Activated naive CD8-positive, alpha-beta T cell treated with anti-CD3 and anti-CD28 coated beads, Interleukin-2, amount 10 ng/mL, durations not matched to agents 7 days and 5 days (primary cell): ENCODE data around the gene ISX. TPM values are rescaled to one million over a fixed set of nuclear protein-coding genes. Genes with fewer than 3 reads are reported as not detected.

Experiments used
- ATAC-seq: fragments of 150-1000 bp; cut with Tn5 transposase; one replicate; pipeline ENCODE4 v1.10.0; 2021; ENCODE audit warnings: low read depth, moderate library complexity
- POLR2A ChIA-PET: fragments of 350-600 bp; sonication (Branson Sonifier 250); formaldehyde crosslinking; loops from one replicate; lab custom pipeline; 2021; ENCODE audit warnings: antibody characterized with exemption; lab: Charles Lee
- DNase-seq: peaks from one replicate; pipeline ENCODE4 v3.0.0; 2021
- H3K27ac Mint-ChIP-seq: one replicate; pipeline ENCODE4 v1.8.0; 2022; ENCODE audit warnings: mild to moderate bottlenecking, mixed read lengths
- H3K27me3 Mint-ChIP-seq: one replicate; pipeline ENCODE4 v1.8.0; 2022; ENCODE audit warnings: mild to moderate bottlenecking, moderate library complexity, mixed read lengths
- H3K36me3 Mint-ChIP-seq: one replicate; pipeline ENCODE4 v1.8.0; 2021; ENCODE audit warnings: mild to moderate bottlenecking, mixed read lengths
- H3K4me1 Mint-ChIP-seq: one replicate; pipeline ENCODE4 v1.8.0; 2021; ENCODE audit warnings: mixed read lengths
- H3K4me3 Mint-ChIP-seq: one replicate; pipeline ENCODE4 v1.8.0; 2022; ENCODE audit warnings: mild to moderate bottlenecking, moderate library complexity, mixed read lengths
- H3K9me3 Mint-ChIP-seq: one replicate; pipeline ENCODE4 v1.8.0; 2021; ENCODE audit warnings: mixed read lengths
- total RNA-seq, 2 experiments: library from RNA; stranded (reverse); gene quantifications; one replicate each; pipeline ENCODE4 v1.2.3, GENCODE V29; 2021

Gene ISX
- total RNA-seq, 2 experiments from 2014 or later: not detected

DNA sequence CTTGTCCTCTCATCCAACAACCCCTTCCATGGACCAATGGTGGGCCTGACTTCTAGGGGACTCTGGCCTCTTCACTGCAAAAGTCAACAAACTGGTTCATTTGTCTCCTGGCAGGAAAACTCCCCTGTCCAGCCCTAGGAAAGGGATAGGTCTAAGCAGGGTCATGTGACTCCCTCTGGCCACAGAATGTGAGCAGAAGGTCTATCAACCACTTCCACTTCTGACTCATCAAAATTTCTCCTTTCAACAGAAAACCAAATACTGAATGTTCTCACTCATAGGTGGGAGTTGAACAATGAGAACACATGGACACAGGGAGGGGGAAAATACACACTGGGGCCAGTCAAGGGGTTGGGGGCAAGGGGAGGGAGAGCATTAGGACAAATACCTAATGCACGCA, 1.3 kb upstream of the ISX start:
- no peak for DNase-seq

DNA sequence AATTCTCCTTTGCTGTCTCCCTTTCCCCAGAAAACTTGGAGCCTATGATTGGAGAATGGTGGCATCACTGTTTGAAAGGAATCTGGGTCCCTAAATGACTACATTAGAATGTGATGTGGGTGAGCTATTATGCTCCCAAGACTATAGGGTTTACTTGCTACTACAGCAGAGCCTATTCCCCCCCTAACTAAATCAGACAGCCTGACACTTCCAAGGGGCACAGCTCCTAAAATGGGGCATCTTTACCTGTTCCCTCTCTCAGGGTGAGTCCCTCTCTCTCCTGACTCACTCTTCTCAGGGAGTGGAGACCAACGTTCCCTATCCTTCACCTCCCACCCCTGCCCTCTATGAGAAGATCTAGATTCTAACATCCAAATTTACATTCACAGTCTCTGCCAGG, 775 bp upstream of the ISX start:
- H3K27ac Mint-ChIP-seq: no peak overlapping the region
- ATAC-seq (no peak), DNase-seq (no peak)
- no peak overlapping the region for H3K4me3 Mint-ChIP-seq
- H3K4me1 Mint-ChIP-seq: no peaks in the 10 kb centered on the region
- H3K27me3 Mint-ChIP-seq: no peaks in the 10 kb centered on the region
- POLR2A ChIA-PET: no interaction called here
- H3K9me3 Mint-ChIP-seq: no peaks in the 10 kb centered on the region
- H3K36me3 Mint-ChIP-seq: no peaks in the 10 kb centered on the region

More for the DNA sequence above, 1.3 kb upstream of the ISX start:
- Mint-ChIP-seq H3K4me3 (no peak overlapping the region), H3K4me1 (no peaks in the 10 kb centered on the region), H3K27ac (no peak overlapping the region), H3K9me3 (no peaks in the 10 kb centered on the region), H3K36me3 (no peaks in the 10 kb centered on the region), H3K27me3 (no peaks in the 10 kb centered on the region)
- POLR2A ChIA-PET: no interaction called here
- no peak for ATAC-seq

GRCh38 chr22:35066768-35067167, 810 bp downstream of the ISX start:
- H3K27ac Mint-ChIP-seq: no peak overlapping the region
- no peaks in the 10 kb centered on the region for H3K9me3 Mint-ChIP-seq
- H3K4me3 Mint-ChIP-seq: no peak overlapping the region
- ATAC-seq: no peak
- DNase-seq: no peak
- H3K4me1 Mint-ChIP-seq: no peaks in the 10 kb centered on the region
- H3K36me3 Mint-ChIP-seq: no peaks in the 10 kb centered on the region
- POLR2A ChIA-PET: no interaction called here
- H3K27me3 Mint-ChIP-seq: no peaks in the 10 kb centered on the region

DNA sequence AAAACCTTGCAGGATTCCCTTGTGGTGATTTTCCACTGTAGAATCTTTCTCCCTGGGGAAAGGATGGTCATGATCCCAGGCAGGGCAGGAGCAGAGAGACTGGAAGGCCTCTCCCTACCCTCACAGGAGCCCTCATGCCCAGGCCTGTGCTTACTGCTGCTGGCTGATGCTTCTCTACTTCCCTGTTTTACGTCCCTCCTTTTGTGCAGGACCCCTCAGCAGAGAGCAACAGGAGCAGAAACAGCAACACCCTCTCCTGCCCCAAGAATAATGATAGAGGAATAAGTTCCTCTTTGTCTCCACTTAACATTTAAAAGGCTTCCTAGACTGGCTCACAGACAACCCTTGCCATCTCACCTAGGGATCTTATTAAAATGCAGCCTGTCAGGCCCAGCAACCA, 3.6 kb downstream of the ISX start:
- ATAC-seq (no peak), DNase-seq (no peak)
- POLR2A ChIA-PET: no interaction called here
- Mint-ChIP-seq H3K9me3 (no peaks in the 10 kb centered on the region), H3K27me3 (no peaks in the 10 kb centered on the region), H3K4me3 (no peak overlapping the region), H3K36me3 (no peaks in the 10 kb centered on the region), H3K4me1 (no peaks in the 10 kb centered on the region), H3K27ac (no peak overlapping the region)

GRCh38 chr22:35070451-35071093, 4.6 kb downstream of the ISX start:
- Mint-ChIP-seq H3K27me3 (no peaks in the 10 kb centered on the region), H3K9me3 (no peaks in the 10 kb centered on the region), H3K4me3 (no peak overlapping the region), H3K4me1 (no peaks in the 10 kb centered on the region), H3K36me3 (no peaks in the 10 kb centered on the region), H3K27ac (no peak overlapping the region)
- POLR2A ChIA-PET: no interaction called here
- no peak for DNase-seq
- ATAC-seq: no peak

- POLR2A ChIA-PET: no interaction called here
- no peaks in the 10 kb centered on the region for H3K27me3 Mint-ChIP-seq
- DNase-seq: no peak
Measured at GRCh38 chr22:35071784-35072183, 5.8 kb downstream of the ISX start.

DNA sequence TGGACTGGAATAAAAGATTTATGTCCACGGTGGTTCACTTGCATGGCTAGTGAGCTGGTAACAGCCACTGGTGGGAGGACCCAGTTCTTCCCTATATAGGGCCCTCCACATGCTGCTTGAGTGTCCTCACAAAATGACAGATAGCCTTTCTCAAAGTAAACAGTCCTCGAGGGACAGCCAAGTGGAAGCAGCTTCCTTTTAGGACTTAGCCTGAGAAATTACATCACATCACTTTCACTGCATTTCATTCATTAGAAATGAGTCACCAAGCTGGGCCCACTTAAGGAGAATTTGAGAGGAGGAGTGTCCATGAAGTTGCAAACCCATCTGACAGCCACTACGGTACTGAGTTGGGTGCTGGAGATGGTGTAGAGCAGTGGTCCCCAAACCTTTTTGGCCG, 7.0 kb downstream of the ISX start:
- Mint-ChIP-seq H3K4me1 (no peaks in the 10 kb centered on the region), H3K9me3 (no peaks in the 10 kb centered on the region), H3K27ac (no peak overlapping the region), H3K4me3 (no peak overlapping the region), H3K27me3 (peaks cover under 1% of the 10 kb centered on the region), H3K36me3 (no peaks in the 10 kb centered on the region)
- POLR2A ChIA-PET: no interaction called here
- DNase-seq: no peak
- ATAC-seq: no peak

More at GRCh38 chr22:35071784-35072183, 5.8 kb downstream of the ISX start:
- no peak overlapping the region for H3K4me3 Mint-ChIP-seq
- no peaks in the 10 kb centered on the region for H3K9me3 Mint-ChIP-seq
- no peak for ATAC-seq
- H3K36me3 Mint-ChIP-seq: no peaks in the 10 kb centered on the region
- H3K27ac Mint-ChIP-seq: no peak overlapping the region
- no peaks in the 10 kb centered on the region for H3K4me1 Mint-ChIP-seq

- no peak overlapping the region for H3K27ac Mint-ChIP-seq
- no peaks in the 10 kb centered on the region for H3K9me3 Mint-ChIP-seq
- ATAC-seq (no peak), DNase-seq (no peak)
- H3K36me3 Mint-ChIP-seq: no peaks in the 10 kb centered on the region
- H3K4me3 Mint-ChIP-seq: no peak overlapping the region
- H3K27me3 Mint-ChIP-seq: peaks cover 2% of the 10 kb centered on the region
- POLR2A ChIA-PET: no interaction called here
- no peaks in the 10 kb centered on the region for H3K4me1 Mint-ChIP-seq
Measured at GRCh38 chr22:35074583-35074982, 8.6 kb downstream of the ISX start.

GRCh38 chr22:35076630-35077029, 10.7 kb downstream of the ISX start:
- no peaks in the 10 kb centered on the region for H3K36me3 Mint-ChIP-seq
- ATAC-seq: no peak
- no peak for DNase-seq
- no peaks in the 10 kb centered on the region for H3K9me3 Mint-ChIP-seq
- POLR2A ChIA-PET: no interaction called here
- H3K27ac Mint-ChIP-seq: no peak overlapping the region
- no peaks in the 10 kb centered on the region for H3K4me1 Mint-ChIP-seq
- no peak overlapping the region for H3K4me3 Mint-ChIP-seq
- H3K27me3 Mint-ChIP-seq: peaks cover 2% of the 10 kb centered on the region

DNA sequence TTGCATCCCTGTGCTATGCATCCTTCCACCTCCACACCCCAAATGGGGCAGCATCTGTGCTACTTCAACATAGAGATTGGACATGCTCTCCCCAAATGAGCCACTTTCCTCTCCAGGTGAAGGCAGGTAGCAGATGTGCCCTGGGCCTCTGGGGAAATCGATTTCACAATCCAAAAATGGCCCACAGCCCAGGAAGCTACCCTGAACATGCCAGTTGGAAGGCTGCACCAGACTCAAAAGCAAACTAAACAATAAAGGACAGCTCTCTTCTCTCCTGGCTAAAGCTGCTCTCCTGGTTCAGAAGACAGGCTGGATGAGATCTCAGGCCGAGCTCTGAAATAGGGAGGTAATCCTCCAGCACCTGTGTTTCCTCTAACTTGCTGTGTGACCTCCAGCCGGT, 19.7 kb downstream of the ISX start:
- H3K9me3 Mint-ChIP-seq: peaks cover 3% of the 10 kb centered on the region
- H3K4me3 Mint-ChIP-seq: no peak overlapping the region
- no peaks in the 10 kb centered on the region for H3K4me1 Mint-ChIP-seq
- no peak for DNase-seq
- no peaks in the 10 kb centered on the region for H3K36me3 Mint-ChIP-seq
- no peak overlapping the region for H3K27ac Mint-ChIP-seq
- POLR2A ChIA-PET: no interaction called here
- no peak for ATAC-seq
- H3K27me3 Mint-ChIP-seq: peaks cover 14% of the 10 kb centered on the region

GRCh38 chr22:35089139-35089538, 23.2 kb downstream of the ISX start:
- H3K27ac Mint-ChIP-seq: no peak overlapping the region
- no peak overlapping the region for H3K4me3 Mint-ChIP-seq
- DNase-seq (no peak), ATAC-seq (no peak)
- POLR2A ChIA-PET: no interaction called here
- H3K4me1 Mint-ChIP-seq: no peaks in the 10 kb centered on the region
- no peaks in the 10 kb centered on the region for H3K9me3 Mint-ChIP-seq
- peaks cover 18% of the 10 kb centered on the region for H3K27me3 Mint-ChIP-seq
- no peaks in the 10 kb centered on the region for H3K36me3 Mint-ChIP-seq

DNA sequence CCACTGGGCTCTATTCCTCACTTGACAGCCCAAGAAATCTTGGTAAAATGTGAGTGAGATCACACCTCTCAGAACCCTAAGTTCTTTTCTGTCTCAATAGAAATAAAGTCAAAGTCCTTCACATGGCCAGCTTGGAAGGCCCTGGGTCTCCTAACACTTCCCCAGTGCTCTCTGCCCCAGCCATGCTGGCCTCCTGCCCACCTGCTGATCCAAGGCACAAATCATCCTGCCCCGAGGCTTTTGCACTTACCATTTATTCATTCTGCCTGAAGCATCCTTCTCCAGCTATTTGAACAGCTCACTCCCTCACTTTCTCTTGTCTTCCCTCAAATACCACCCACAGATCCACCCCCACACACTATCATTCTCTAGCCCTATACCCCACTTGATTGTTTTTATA, 26.4 kb downstream of the ISX start:
- POLR2A ChIA-PET: no interaction called here
- Mint-ChIP-seq H3K4me3 (no peak overlapping the region), H3K36me3 (no peaks in the 10 kb centered on the region), H3K4me1 (no peaks in the 10 kb centered on the region), H3K9me3 (no peaks in the 10 kb centered on the region), H3K27me3 (peaks cover 20% of the 10 kb centered on the region), H3K27ac (no peak overlapping the region)
- no peak for DNase-seq
- no peak for ATAC-seq

GRCh38 chr22:35098921-35099320, 33.0 kb downstream of the ISX start:
- peaks cover 5% of the 10 kb centered on the region for H3K27me3 Mint-ChIP-seq
- DNase-seq: no peak
- ATAC-seq: no peak
- POLR2A ChIA-PET: no interaction called here
- no peak overlapping the region for H3K4me3 Mint-ChIP-seq
- H3K9me3 Mint-ChIP-seq: no peaks in the 10 kb centered on the region
- no peaks in the 10 kb centered on the region for H3K36me3 Mint-ChIP-seq
- no peaks in the 10 kb centered on the region for H3K4me1 Mint-ChIP-seq
- no peak overlapping the region for H3K27ac Mint-ChIP-seq

DNA sequence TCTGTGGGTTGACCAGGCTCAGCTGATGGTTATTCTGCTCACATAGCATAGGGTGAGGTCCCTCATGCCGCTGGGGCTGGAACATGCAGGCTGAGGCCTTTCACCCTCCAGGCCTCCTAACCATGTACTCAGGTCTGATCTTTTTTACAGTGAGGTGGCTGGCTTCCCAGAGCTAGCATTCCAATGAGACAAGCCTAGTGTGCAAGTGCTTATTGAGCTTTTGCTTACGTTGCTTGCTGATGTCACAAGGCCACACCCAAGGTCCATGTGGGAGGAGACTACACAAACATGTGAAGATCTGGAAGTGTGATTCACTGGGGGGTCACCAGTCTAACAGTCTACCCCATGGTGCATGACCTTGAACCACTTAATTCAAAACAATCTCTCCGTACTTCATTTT, 33.9 kb downstream of the ISX start:
- Mint-ChIP-seq H3K4me1 (no peaks in the 10 kb centered on the region), H3K4me3 (no peak overlapping the region), H3K27ac (no peak overlapping the region), H3K27me3 (peaks cover 5% of the 10 kb centered on the region), H3K9me3 (no peaks in the 10 kb centered on the region), H3K36me3 (no peaks in the 10 kb centered on the region)
- DNase-seq (no peak), ATAC-seq (no peak)
- POLR2A ChIA-PET: no interaction called here

- no peak for ATAC-seq
- no peaks in the 10 kb centered on the region for H3K9me3 Mint-ChIP-seq
Measured at GRCh38 chr22:35102663-35103062, 36.7 kb downstream of the ISX start.

More at GRCh38 chr22:35102663-35103062, 36.7 kb downstream of the ISX start:
- no peaks in the 10 kb centered on the region for H3K4me1 Mint-ChIP-seq
- H3K4me3 Mint-ChIP-seq: no peak overlapping the region
- POLR2A ChIA-PET: no interaction called here
- peaks cover 11% of the 10 kb centered on the region for H3K27me3 Mint-ChIP-seq
- no peak overlapping the region for H3K27ac Mint-ChIP-seq
- no peak for DNase-seq
- no peaks in the 10 kb centered on the region for H3K36me3 Mint-ChIP-seq
